K562 (cell line): ENCODE measurements around the gene ACTL8. TPM values are rescaled to one million over a fixed set of nuclear protein-coding genes. Genes with fewer than 3 reads are reported as not detected.

Experiments used
- ATAC-seq: fragments of 200-7000 bp; cut with Tn5 transposase; 3 replicates; pipeline ENCODE4 v1.9.1; 2020; ENCODE audit warnings: moderate library complexity
- BruUV-seq: library from RNA; stranded (reverse); fragments of 400-500 nt; replicated peaks from 2 replicates; lab custom pipeline; 2021; lab: Mats Ljungman, UMichigan
- CTCF ChIA-PET: fragments of 300-600 bp; formaldehyde crosslinking; extraction: SDS; loops from one replicate; lab custom pipeline; 2021; ENCODE audit warnings: low intra/inter-chr PET ratio; lab: Yijun Ruan, JAX
- POLR2A ChIA-PET: fragments of 300-600, 350-650 bp; sonication (Branson Sonifier 250); formaldehyde crosslinking; extraction: SDS; loops from one replicate; lab custom pipeline; 2021; ENCODE audit warnings: antibody characterized with exemption, inconsistent platforms; lab: Yijun Ruan, JAX
- DNase-seq, 4 experiments: peaks; one replicate each; pipeline versions ENCODE4 v3.0.0 to v3.0.0-alpha.2; 2011 to 2018; ENCODE audit warnings: low spot score in 3 of 4, mixed read lengths in 3 of 4; ENCODE audit errors: extremely low read depth in 1 of 4
- FAIRE-seq: peaks from 2 replicates; lab custom pipeline; 2011; peaks lifted over from hg19 to GRCh38; lab: Jason Lieb, UNC
- H2AFZ ChIP-seq: 2 replicates; pipeline ENCODE4 v1.6.0; 2011; ENCODE audit warnings: low read depth, low read length, control low read depth, inconsistent platforms
- H3K27ac ChIP-seq: fragments of 200-600 bp; 3 replicates; pipeline ENCODE4 v1.8.0; 2011; ENCODE audit warnings: low read depth, mild to moderate bottlenecking, control low read depth, inconsistent platforms, low read length, moderate library complexity, mixed read lengths; ENCODE audit errors: extremely low read depth
- H3K27me3 ChIP-seq, 2 experiments: fragments of 300-600 bp in 1 of 2; 2 replicates in 1 of 2; 3 replicates in 1 of 2; pipeline versions ENCODE4 v1.6.0 to v1.8.0; 2011; ENCODE audit warnings: inconsistent platforms in 2 of 2, low read length in 2 of 2, mild to moderate bottlenecking in 1 of 2, mixed read lengths in 1 of 2, moderate library complexity in 1 of 2; ENCODE audit not compliant: control insufficient read depth in 2 of 2, insufficient read depth in 2 of 2
- H3K36me3 ChIP-seq: fragments of 300-600 bp; 3 replicates; pipeline ENCODE4 v1.8.0; 2011; ENCODE audit warnings: mild to moderate bottlenecking, low read length, inconsistent platforms; ENCODE audit not compliant: control insufficient read depth, insufficient read depth
- H3K4me1 ChIP-seq, 2 experiments: fragments of 200-600 bp in 1 of 2; replicated peaks in 1 of 2; 2 replicates in 1 of 2; 3 replicates in 1 of 2; pipeline versions ENCODE4 v1.5.1 to v1.8.0; 2011; ENCODE audit warnings: inconsistent platforms in 2 of 2, low read length in 2 of 2, mild to moderate bottlenecking in 1 of 2, mixed read lengths in 1 of 2, moderate library complexity in 1 of 2; ENCODE audit not compliant: control insufficient read depth in 2 of 2, insufficient read depth in 2 of 2
- H3K4me2 ChIP-seq: 2 replicates; pipeline ENCODE4 v1.6.1; 2011; ENCODE audit warnings: low read length, control low read depth, inconsistent platforms, mixed read lengths; ENCODE audit not compliant: insufficient read depth
- H3K4me3 ChIP-seq: fragments of 200-600 bp; sonication (generic), shearing (Covaris generic); 2 replicates; pipeline ENCODE4 v1.5.1; 2016; ENCODE audit warnings: control low read depth, inconsistent platforms
- H3K79me2 ChIP-seq: fragments of 200-600 bp; 3 replicates; pipeline ENCODE4 v1.8.0; 2011; ENCODE audit warnings: low read length, inconsistent platforms; ENCODE audit not compliant: control insufficient read depth, insufficient read depth
- H3K9ac ChIP-seq, 2 experiments: 2 replicates each; pipeline versions ENCODE4 v1.6.0 to v1.6.1; 2011; ENCODE audit warnings: low read depth in 2 of 2, low read length in 2 of 2, control low read depth in 1 of 2, inconsistent platforms in 1 of 2, mild to moderate bottlenecking in 1 of 2, mixed read lengths in 1 of 2; ENCODE audit not compliant: insufficient read depth in 1 of 2
- H3K9me1 ChIP-seq: one replicate; pipeline ENCODE4 v1.6.0; 2011; ENCODE audit warnings: inconsistent platforms, mild to moderate bottlenecking, low read length, moderate library complexity; ENCODE audit not compliant: control insufficient read depth, insufficient read depth
- H3K9me3 ChIP-seq: replicated peaks from 2 replicates; pipeline ENCODE4 v1.5.1; 2011; ENCODE audit warnings: low read depth, low read length, inconsistent platforms; ENCODE audit not compliant: control insufficient read depth, insufficient read depth
- H4K20me1 ChIP-seq: replicated peaks from 2 replicates; pipeline ENCODE4 v1.6.1; 2011; ENCODE audit warnings: low read length, inconsistent platforms, mixed read lengths; ENCODE audit not compliant: control insufficient read depth, insufficient read depth
- ETV5 ChIP-seq: sonication (generic); formaldehyde crosslinking; IDR thresholded peaks from 2 replicates; pipeline ENCODE4 v1.4.0; 2020; ENCODE audit warnings: low read depth, mild to moderate bottlenecking, missing genetic modification reagents
- NCOA6 ChIP-seq: fragments of 450-650 bp; IDR thresholded peaks from 2 replicates; pipeline ENCODE4 v1.6.1; 2017; ENCODE audit warnings: mild to moderate bottlenecking
- PHB ChIP-seq: fragments of 250-450 bp; sonication (Bioruptor Pico); IDR thresholded peaks from 2 replicates; pipeline ENCODE4 v1.5.0; 2021
- SRF ChIP-seq, 2 experiments: fragments of 250-450, 450-650 bp in 1 of 2; sonication (Bioruptor Pico) in 1 of 2; sonication (generic) in 1 of 2; formaldehyde crosslinking; IDR thresholded peaks; 2 replicates each; pipeline versions ENCODE4 v1.5.0 to v1.5.1; 2020 to 2022; ENCODE audit warnings: mild to moderate bottlenecking in 1 of 2, missing genetic modification reagents in 1 of 2
- ZMIZ1 ChIP-seq, 2 experiments: fragments of 150-350 bp in 1 of 2; IDR thresholded peaks; 2 replicates each; pipeline ENCODE4 v1.6.1; 2012 to 2016; ENCODE audit warnings: low read depth in 2 of 2, low read length in 2 of 2, mild to moderate bottlenecking in 1 of 2, moderate library complexity in 1 of 2
- WGBS: fragments of 100-300 bp; shearing (Covaris generic); methylation state at CpG from one replicate; pipeline ENCODE4 v1.1.6; 2016; ENCODE audit warnings: low coverage, mixed read lengths; ENCODE audit not compliant: insufficient coverage; ENCODE audit errors: missing lambda C conversion rate; 5-methylcytosine and 5-hydroxymethylcytosine counted together
- in situ Hi-C: fragments of 300-500 bp; cut with MboI; formaldehyde crosslinking; loops from 4 replicates; pipeline ENCODE4 v1.15.0; 2018; ENCODE audit warnings: inconsistent platforms, mixed read lengths
- intact Hi-C: fragments of 100-400 bp; cut with micrococcal nuclease; formaldehyde crosslinking; loops from 2 replicates; pipeline ENCODE4 v1.14.2; 2022
- polyA plus RNA-seq, 8 experiments: library from polyadenylated mRNA; depleted of rRNA in 4 of 8; stranded (reverse) in 5 of 8; unstranded in 3 of 8; fragments of >200 nt; fragmentation: Nextera tagmentation in 2 of 8; fragmentation: Illumina TruSeq in 1 of 8; extraction: Ambion mirVana in 2 of 8; extraction: Trizol in 1 of 8; gene quantifications; 2 replicates each; pipeline versions ENCODE4 v1.2.1 to v1.2.3, GENCODE V29; 2011 to 2014; ENCODE audit warnings: inconsistent platforms in 1 of 8, missing spikeins in 1 of 8
- total RNA-seq, 7 experiments: library from RNA; depleted of rRNA in 6 of 7; stranded (reverse); fragments of >200 nt in 6 of 7; fragmentation: Illumina TruSeq in 2 of 7; extraction: Trizol in 2 of 7; gene quantifications; 2 replicates each; pipeline versions ENCODE4 v1.2.1 to v1.2.3, GENCODE V29; 2011 to 2021; ENCODE audit warnings: low replicate concordance in 1 of 7
- TF ChIP-seq, protein P1 (sequence below): fragments of 450-650 bp; IDR thresholded peaks from 2 replicates; pipeline ENCODE4 v1.6.1; 2016; ENCODE audit warnings: low read depth
- TF ChIP-seq, protein P2 (sequence below): fragments of 250-450 bp; sonication (Bioruptor Pico); IDR thresholded peaks from 2 replicates; pipeline ENCODE4 v1.4.0; 2020; ENCODE audit warnings: mild to moderate bottlenecking, moderate library complexity

The ACTL8 gene
- total and polyA plus RNA-seq, 9 of the 15 experiments (the other 6 are each of a cell fraction or from before 2014, with no cell fraction given): 0.30 to 3.3 (median 1.6) TPM

DNA sequence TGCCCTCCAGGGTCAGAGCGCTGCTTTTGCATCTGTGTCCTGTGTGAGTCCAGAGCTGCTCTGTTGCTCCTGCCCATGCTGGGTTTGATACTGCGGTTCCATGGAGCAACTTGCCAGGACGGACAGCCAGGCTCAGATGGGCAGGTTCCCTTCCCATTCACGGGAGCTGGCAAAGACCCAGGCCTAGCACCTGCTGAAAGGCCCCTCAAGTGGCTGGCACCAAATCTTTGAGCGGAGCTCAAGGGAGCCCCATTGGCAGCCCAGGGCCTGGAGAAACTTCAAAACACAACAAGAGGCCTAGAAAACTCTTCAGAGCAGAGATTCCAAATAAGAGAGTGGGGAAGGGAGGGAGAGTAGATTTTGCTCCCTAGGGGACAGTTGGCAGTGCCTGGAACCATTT lies 97.2 kb downstream of the ACTL8 start:
- H3K27ac ChIP-seq: no peak overlapping the region
- POLR2A ChIA-PET: interaction anchor here (0.6 to 1.2 kb wide), 2 partner anchors 13 to 602 kb away, joined by 3 to 4 read pairs; no protein-coding TSS in a partner anchor
- no peaks in the 10 kb centered on the region for H3K9me3 ChIP-seq
- CTCF ChIA-PET: no interaction called here
- H3K4me2 ChIP-seq: no peak overlapping the region
- BruUV-seq: no TSS peak
- ATAC-seq: no peak
- no peak overlapping the region for H2AFZ ChIP-seq
- FAIRE-seq: no peak
- H4K20me1 ChIP-seq: peaks cover 17% of the 10 kb centered on the region; the same call in 1 of the 2 replicates
- H3K27me3 ChIP-seq: peaks cover 2 to 31% of the 10 kb centered on the region in 2 experiments; a peak in 3 of 5 replicates
- no peaks in the 10 kb centered on the region for H3K4me1 ChIP-seq
- no peak overlapping the region for H3K9ac ChIP-seq
- H3K79me2 ChIP-seq: no peaks in the 10 kb centered on the region
- in situ Hi-C loops: no loop called here
- 2% methylated on average over 5 of the region's 5 CpGs for WGBS
- H3K36me3 ChIP-seq: no peaks in the 10 kb centered on the region
- no peaks in the 10 kb centered on the region for H3K9me1 ChIP-seq
- intact Hi-C loops: no loop called here
- DNase-seq: no peak
- H3K4me3 ChIP-seq: no peak overlapping the region
- TF ChIP-seq PHB (CRISPR knock-in tag): no peak
- TF ChIP-seq NCOA6: no peak
- TF ChIP-seq, protein P1, sequence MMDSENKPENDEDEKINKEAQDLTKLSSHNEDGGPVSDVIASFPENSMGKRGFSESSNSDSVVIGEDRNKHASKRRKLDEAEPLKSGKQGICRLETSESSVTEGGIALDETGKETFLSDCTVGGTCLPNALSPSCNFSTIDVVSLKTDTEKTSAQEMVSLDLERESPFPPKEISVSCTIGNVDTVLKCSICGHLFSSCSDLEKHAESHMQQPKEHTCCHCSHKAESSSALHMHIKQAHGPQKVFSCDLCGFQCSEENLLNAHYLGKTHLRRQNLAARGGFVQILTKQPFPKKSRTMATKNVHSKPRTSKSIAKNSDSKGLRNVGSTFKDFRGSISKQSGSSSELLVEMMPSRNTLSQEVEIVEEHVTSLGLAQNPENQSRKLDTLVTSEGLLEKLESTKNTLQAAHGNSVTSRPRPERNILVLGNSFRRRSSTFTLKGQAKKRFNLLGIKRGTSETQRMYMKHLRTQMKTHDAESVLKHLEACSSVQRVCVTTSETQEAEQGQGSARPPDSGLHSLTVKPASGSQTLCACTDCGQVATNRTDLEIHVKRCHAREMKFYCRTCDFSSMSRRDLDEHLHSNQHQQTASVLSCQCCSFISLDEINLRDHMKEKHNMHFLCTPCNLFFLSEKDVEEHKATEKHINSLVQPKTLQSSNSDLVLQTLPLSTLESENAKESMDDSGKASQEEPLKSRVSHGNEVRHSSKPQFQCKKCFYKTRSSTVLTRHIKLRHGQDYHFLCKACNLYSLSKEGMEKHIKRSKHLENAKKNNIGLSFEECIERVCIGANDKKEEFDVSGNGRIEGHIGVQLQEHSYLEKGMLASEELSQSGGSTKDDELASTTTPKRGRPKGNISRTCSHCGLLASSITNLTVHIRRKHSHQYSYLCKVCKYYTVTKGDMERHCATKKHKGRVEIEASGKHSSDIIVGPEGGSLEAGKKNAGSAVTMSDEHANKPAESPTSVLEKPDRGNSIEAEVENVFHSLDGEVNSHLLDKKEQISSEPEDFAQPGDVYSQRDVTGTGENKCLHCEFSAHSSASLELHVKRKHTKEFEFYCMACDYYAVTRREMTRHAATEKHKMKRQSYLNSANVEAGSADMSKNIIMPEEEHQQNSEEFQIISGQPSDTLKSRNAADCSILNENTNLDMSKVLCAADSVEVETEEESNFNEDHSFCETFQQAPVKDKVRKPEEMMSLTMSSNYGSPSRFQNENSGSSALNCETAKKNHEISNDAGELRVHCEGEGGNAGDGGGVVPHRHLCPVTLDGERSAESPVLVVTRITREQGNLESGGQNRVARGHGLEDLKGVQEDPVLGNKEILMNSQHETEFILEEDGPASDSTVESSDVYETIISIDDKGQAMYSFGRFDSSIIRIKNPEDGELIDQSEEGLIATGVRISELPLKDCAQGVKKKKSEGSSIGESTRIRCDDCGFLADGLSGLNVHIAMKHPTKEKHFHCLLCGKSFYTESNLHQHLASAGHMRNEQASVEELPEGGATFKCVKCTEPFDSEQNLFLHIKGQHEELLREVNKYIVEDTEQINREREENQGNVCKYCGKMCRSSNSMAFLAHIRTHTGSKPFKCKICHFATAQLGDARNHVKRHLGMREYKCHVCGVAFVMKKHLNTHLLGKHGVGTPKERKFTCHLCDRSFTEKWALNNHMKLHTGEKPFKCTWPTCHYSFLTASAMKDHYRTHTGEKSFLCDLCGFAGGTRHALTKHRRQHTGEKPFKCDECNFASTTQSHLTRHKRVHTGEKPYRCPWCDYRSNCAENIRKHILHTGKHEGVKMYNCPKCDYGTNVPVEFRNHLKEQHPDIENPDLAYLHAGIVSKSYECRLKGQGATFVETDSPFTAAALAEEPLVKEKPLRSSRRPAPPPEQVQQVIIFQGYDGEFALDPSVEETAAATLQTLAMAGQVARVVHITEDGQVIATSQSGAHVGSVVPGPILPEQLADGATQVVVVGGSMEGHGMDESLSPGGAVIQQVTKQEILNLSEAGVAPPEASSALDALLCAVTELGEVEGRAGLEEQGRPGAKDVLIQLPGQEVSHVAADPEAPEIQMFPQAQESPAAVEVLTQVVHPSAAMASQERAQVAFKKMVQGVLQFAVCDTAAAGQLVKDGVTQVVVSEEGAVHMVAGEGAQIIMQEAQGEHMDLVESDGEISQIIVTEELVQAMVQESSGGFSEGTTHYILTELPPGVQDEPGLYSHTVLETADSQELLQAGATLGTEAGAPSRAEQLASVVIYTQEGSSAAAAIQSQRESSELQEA: no peak
- no peak for TF ChIP-seq ETV5 (CRISPR knock-in tag)
- TF ChIP-seq ZMIZ1 (IDR thresholded peaks at IDR 0.05; ENCODE audit: low read depth in 2 of 2, low read length in 2 of 2): no peak
- no peak for TF ChIP-seq SRF (CRISPR knock-in tag; IDR thresholded peaks at IDR 0.05)
- TF ChIP-seq, protein P2, sequence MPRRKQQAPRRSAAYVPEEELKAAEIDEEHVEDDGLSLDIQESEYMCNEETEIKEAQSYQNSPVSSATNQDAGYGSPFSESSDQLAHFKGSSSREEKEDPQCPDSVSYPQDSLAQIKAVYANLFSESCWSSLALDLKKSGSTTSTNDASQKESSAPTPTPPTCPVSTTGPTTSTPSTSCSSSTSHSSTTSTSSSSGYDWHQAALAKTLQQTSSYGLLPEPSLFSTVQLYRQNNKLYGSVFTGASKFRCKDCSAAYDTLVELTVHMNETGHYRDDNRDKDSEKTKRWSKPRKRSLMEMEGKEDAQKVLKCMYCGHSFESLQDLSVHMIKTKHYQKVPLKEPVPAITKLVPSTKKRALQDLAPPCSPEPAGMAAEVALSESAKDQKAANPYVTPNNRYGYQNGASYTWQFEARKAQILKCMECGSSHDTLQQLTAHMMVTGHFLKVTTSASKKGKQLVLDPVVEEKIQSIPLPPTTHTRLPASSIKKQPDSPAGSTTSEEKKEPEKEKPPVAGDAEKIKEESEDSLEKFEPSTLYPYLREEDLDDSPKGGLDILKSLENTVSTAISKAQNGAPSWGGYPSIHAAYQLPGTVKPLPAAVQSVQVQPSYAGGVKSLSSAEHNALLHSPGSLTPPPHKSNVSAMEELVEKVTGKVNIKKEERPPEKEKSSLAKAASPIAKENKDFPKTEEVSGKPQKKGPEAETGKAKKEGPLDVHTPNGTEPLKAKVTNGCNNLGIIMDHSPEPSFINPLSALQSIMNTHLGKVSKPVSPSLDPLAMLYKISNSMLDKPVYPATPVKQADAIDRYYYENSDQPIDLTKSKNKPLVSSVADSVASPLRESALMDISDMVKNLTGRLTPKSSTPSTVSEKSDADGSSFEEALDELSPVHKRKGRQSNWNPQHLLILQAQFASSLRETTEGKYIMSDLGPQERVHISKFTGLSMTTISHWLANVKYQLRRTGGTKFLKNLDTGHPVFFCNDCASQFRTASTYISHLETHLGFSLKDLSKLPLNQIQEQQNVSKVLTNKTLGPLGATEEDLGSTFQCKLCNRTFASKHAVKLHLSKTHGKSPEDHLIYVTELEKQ: no peak
